ENCODE results near the gene ST3GAL3. TPM values are rescaled to one million over a fixed set of nuclear protein-coding genes. Genes with fewer than 3 reads are reported as not detected.

ST3GAL3 gene
- total RNA-seq, 2 donors from 2014 or later, result 26.3 to 36.0 TPM

DNA sequence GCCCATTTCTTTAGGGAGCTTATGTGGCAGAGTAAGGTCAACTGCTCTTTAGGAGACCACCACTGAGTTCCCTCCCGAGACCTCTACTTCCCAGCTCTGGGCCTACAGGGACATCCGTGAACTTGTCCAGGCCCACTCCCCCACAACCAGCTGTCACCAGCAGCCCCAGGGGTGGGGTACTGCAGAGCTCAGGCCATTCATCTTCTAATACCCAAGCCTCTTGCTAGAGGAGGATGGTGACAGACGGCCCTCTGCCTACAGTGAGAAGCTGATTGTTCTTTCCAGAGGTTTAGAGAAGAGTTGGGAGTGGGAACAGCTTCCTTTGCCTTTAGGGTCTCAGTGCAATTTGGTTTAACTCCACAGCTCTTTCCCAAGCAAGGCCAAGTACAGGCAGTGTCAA is 193.1 kb downstream of the ST3GAL3 start:
- Histone ChIP-seq H3K27me3 (replicated peaks; ENCODE audit: insufficient read depth) (no peaks in the 10 kb centered on the region), H3K4me3 (no peak overlapping the region), H3K4me1 (ENCODE audit: control insufficient read depth in 1 of 2, low read depth in 2 of 2) (no peaks in the 10 kb centered on the region), H3K9me3 (no peaks in the 10 kb centered on the region), H3K36me3 (peaks cover 16% of the 10 kb centered on the region), H3K27ac (no peak overlapping the region)
- DNase-seq (ENCODE audit: low spot score) (no peak), ATAC-seq (ENCODE audit: insufficient number of reproducible peaks, low FRiP score, low read depth) (no peak)
- TF ChIP-seq, protein P1, sequence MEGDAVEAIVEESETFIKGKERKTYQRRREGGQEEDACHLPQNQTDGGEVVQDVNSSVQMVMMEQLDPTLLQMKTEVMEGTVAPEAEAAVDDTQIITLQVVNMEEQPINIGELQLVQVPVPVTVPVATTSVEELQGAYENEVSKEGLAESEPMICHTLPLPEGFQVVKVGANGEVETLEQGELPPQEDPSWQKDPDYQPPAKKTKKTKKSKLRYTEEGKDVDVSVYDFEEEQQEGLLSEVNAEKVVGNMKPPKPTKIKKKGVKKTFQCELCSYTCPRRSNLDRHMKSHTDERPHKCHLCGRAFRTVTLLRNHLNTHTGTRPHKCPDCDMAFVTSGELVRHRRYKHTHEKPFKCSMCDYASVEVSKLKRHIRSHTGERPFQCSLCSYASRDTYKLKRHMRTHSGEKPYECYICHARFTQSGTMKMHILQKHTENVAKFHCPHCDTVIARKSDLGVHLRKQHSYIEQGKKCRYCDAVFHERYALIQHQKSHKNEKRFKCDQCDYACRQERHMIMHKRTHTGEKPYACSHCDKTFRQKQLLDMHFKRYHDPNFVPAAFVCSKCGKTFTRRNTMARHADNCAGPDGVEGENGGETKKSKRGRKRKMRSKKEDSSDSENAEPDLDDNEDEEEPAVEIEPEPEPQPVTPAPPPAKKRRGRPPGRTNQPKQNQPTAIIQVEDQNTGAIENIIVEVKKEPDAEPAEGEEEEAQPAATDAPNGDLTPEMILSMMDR (IDR thresholded peaks at IDR 0.05), result no peak

DNA sequence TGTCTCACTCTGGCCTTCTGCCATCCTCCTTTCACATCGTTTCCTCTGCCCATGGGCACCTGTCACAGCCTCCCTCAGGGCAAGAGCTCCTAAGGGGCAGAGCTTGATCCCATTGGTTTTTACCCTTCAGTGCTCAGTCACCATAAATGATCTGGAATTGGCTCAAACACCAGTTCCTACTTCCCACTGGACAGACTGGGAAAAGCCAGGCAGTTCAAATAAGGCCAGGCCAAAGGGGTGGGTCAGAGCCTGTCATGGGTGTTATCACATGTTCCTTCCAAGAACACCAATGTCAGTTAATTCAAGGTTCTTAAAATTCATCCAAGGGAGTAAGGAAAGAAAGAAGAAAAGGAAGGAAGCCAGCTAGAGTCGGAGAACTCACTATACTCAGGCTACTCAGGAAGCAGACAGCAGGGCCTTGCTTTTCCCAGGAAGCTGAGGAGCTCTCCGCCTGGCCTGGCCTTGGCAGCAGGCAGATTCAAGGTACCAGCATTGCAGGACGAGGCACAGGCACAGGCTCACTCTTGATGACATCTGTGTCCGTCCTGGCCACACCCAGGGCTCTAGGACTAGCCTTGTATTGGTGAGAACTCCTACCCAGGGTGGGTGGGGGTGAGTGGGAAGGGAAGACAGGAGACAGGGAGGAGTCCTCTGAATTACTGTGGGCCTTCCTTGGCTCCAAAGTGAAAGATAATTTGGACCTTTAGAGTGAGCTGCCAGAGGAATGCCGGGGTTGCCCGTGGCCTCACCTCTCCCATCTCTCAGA is 194.0 kb downstream of the ST3GAL3 start:
- Histone ChIP-seq H3K4me3 (no peak overlapping the region), H3K27ac (no peak overlapping the region), H3K9me3 (no peaks in the 10 kb centered on the region), H3K36me3 (peaks cover 16% of the 10 kb centered on the region), H3K4me1 (ENCODE audit: control insufficient read depth in 1 of 2, low read depth in 2 of 2) (no peaks in the 10 kb centered on the region), H3K27me3 (replicated peaks; ENCODE audit: insufficient read depth) (no peaks in the 10 kb centered on the region)
- no peak for ATAC-seq (ENCODE audit: insufficient number of reproducible peaks, low FRiP score, low read depth)
- TF ChIP-seq, protein P1 (IDR thresholded peaks at IDR 0.05), result no peak
- DNase-seq (ENCODE audit: low spot score), result no peak

DNA sequence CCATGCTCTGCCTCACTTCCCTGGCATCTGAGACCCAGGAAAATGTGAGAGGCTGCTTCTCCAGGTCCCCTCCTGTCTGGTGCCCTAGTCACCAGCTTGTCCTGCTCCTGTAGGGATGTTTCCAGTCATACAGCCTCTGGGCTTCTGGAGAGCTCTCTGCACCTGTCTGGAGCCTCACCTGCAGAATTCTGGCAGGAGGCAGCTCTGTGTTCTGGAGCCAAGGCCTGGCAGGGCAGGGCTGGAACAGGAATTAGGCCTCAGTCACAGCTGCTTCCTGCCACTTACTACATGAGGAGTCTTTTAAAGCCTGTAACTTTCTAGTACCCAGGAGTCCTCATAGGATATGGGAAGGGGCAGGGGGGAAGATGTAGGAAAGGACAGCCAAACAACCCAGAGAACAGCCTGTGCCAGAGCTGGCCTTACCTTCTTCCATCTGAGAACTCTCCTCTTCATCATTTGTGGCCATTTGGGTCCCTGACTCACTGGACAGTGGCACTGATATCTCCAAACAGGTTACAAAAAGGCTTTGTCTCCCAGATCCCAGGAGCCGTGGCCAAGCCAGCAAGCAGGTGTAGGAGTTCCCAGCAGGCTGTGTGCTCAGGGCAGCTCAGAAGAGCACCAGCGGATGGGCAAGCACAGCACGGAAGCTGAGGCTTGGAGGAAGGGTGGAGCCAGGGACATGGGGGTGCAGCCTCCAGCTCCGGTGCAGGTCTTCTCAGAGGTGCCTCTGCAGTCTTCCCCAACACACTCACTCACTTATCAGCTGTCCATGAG is 194.9 kb downstream of the ST3GAL3 start:
- TF ChIP-seq, protein P1 (IDR thresholded peaks at IDR 0.05), result no peak
- H3K36me3 ChIP-seq, result peaks cover 16% of the 10 kb centered on the region

DNA sequence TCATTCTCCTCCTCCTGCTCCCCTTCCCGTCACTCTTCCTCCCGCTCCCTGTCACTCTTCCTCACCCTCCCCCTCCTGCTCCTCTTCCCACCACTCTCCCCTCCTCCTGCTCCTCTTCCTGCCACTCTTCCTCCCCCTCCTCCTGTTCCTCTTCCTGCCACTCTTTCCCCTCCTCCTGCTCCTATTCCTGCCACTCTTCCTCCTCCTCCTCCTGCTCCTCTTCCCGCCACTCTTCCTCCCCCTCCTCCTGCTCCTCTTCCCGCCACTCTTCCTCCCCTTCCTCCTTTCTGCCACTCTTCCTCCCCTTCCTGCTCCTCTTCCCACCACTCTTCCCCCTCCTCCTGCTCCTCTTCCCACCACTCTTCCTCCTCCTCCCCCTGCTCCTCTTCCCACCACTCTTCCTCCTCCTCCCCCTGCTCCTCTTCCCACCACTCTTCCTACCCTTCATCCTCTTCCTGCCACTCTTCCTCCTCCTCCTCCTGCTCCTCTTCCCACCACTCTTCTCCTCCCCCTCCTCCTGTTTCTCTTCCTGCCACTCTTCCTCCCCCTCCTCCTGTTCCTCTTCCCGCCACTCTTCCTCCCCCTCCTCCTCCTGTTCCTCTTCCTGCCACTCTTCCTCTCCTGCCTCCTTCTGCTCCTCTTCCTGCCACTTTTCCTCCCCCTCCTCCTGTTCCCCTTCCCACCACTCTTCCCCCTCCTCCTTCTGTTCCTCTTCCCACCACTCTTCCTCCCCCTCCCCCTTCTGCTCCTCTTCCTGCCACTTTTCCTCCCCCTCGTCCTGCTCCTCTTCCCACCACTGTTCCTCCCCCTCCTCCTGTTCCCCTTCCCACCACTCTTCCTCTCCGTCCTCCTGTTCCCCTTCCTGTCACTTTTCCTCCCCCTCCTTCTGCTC is 197.6 kb downstream of the ST3GAL3 start:
- Histone ChIP-seq H3K27ac (no peak overlapping the region), H3K36me3 (peaks cover 4% of the 10 kb centered on the region), H3K9me3 (no peaks in the 10 kb centered on the region), H3K4me1 (ENCODE audit: control insufficient read depth in 1 of 2, low read depth in 2 of 2) (no peaks in the 10 kb centered on the region), H3K4me3 (no peak overlapping the region), H3K27me3 (replicated peaks; ENCODE audit: insufficient read depth) (no peaks in the 10 kb centered on the region)
- TF ChIP-seq, protein P1 (IDR thresholded peaks at IDR 0.05), result no peak
- ATAC-seq (ENCODE audit: insufficient number of reproducible peaks, low FRiP score, low read depth) (no peak), DNase-seq (ENCODE audit: low spot score) (no peak)

More for the DNA sequence above, 194.9 kb downstream of the ST3GAL3 start:
- no peaks in the 10 kb centered on the region for H3K27me3 ChIP-seq (replicated peaks; ENCODE audit: insufficient read depth)
- no peaks in the 10 kb centered on the region for H3K9me3 ChIP-seq
- H3K4me1 ChIP-seq (ENCODE audit: control insufficient read depth in 1 of 2, low read depth in 2 of 2), result no peaks in the 10 kb centered on the region
- H3K4me3 ChIP-seq, result no peak overlapping the region
- H3K27ac ChIP-seq, result no peak overlapping the region
- no peak for ATAC-seq (ENCODE audit: insufficient number of reproducible peaks, low FRiP score, low read depth)
- no peak for DNase-seq (ENCODE audit: low spot score)

All from thoracic aorta (tissue), 2 donors.